ENCODE measurements around the gene SUN1.

SUN1 gene

DNA sequence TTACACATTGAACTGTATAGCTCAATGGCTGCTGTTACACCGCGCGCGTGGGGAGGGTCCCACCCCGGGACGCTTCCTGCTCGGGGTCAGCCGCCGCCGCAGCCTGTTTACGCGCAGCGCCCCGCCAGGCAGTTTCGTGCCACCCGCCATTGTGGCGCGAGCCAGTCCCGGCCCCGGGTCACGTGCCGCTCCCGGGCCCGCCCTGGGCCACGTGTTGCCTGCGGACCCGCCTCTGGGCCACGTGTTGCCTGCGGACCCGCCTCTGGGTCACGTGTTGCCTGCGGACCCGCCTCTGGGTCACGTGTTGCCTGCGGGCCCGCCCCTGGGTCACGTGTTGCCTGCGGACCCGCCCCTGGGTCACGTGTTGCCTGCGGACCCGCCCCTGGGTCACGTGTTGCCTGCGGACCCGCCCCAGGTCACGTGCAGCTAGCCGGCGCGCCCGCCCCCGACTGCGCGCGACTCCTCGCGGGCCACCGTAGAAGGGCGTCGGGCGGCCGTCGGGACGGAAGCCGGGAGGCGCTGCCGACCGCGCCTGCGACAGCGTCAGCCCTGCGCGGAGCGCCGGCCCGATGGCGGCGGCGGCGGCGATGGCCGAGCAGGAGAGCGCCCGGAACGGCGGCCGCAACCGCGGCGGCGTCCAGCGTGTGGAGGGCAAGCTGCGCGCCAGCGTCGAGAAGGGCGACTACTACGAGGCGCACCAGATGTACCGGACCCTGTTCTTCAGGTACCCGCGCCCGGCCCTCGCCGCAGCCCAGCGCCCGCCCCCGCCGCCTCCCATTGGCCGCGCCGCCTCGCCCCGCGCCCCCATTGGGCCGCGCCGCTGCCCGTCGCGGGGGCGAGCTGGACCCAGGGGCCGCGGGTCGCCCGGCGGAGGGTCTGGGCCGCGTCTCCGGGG is 44.0 kb downstream of the SUN1 start, which contains the start of gene GET4:
TSS of gene GET4 (plus strand) at position 478 of the 895 bp plus-strand sequence. CDS start at position 570, 92 bp downstream.
- TF ChIP-seq TAF1 (IDR thresholded peaks at IDR 0.05; ENCODE audit: borderline replicate concordance, insufficient read depth, low read length) (peak; percentile 63; the same call in 1 of the 2 replicates), SIN3A (IDR thresholded peaks at IDR 0.05; ENCODE audit: borderline replicate concordance, insufficient read depth, low read length) (0 out of 2 replicates have a peak, but pooled peaks have one; percentile 65), FOXP2 (optimal IDR thresholded peaks at IDR 0.05; ENCODE audit: borderline replicate concordance, extremely low read depth, extremely low read length, insufficient read depth) (peak; percentile 97), POLR2AphosphoS5 (IDR thresholded peaks at IDR 0.05; ENCODE audit: low read depth, low read length) (peak; percentile 61)
- TF ChIP-seq, protein P1, sequence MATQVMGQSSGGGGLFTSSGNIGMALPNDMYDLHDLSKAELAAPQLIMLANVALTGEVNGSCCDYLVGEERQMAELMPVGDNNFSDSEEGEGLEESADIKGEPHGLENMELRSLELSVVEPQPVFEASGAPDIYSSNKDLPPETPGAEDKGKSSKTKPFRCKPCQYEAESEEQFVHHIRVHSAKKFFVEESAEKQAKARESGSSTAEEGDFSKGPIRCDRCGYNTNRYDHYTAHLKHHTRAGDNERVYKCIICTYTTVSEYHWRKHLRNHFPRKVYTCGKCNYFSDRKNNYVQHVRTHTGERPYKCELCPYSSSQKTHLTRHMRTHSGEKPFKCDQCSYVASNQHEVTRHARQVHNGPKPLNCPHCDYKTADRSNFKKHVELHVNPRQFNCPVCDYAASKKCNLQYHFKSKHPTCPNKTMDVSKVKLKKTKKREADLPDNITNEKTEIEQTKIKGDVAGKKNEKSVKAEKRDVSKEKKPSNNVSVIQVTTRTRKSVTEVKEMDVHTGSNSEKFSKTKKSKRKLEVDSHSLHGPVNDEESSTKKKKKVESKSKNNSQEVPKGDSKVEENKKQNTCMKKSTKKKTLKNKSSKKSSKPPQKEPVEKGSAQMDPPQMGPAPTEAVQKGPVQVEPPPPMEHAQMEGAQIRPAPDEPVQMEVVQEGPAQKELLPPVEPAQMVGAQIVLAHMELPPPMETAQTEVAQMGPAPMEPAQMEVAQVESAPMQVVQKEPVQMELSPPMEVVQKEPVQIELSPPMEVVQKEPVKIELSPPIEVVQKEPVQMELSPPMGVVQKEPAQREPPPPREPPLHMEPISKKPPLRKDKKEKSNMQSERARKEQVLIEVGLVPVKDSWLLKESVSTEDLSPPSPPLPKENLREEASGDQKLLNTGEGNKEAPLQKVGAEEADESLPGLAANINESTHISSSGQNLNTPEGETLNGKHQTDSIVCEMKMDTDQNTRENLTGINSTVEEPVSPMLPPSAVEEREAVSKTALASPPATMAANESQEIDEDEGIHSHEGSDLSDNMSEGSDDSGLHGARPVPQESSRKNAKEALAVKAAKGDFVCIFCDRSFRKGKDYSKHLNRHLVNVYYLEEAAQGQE (IDR thresholded peaks at IDR 0.05; ENCODE audit: insufficient read depth in 1 of 2, low read depth in 2 of 2, low read length in 2 of 2): peak; percentile 22 to 25; a peak in 1 of 4 replicates

DNA sequence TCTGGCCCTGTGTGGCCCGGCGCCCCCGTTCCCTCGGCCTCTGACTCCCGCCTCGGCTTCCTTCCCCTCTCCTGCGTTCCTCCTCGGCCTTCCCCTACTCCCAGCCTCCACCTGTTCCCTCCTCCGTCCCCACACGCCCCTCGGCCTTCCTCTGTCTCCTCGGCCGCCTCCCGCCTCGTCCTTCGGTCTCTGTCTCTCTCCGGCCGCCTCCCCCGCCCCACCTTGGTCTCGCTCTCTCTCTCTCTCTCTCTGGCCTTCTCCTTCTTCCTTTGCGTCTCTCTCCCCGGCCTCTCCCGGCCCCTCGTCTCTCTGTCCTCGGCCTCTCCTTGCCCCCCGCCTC is 44.7 kb downstream of the SUN1 start:
- TF ChIP-seq FOXP2 (optimal IDR thresholded peaks at IDR 0.05; ENCODE audit: borderline replicate concordance, extremely low read depth, extremely low read length, insufficient read depth) (no peak), POLR2AphosphoS5 (IDR thresholded peaks at IDR 0.05; ENCODE audit: low read depth, low read length) (no peak), SIN3A (IDR thresholded peaks at IDR 0.05; ENCODE audit: borderline replicate concordance, insufficient read depth, low read length) (no peak), TAF1 (IDR thresholded peaks at IDR 0.05; ENCODE audit: borderline replicate concordance, insufficient read depth, low read length) (no peak)
- TF ChIP-seq, protein P1 (IDR thresholded peaks at IDR 0.05; ENCODE audit: insufficient read depth in 1 of 2, low read depth in 2 of 2, low read length in 2 of 2): no peak

DNA sequence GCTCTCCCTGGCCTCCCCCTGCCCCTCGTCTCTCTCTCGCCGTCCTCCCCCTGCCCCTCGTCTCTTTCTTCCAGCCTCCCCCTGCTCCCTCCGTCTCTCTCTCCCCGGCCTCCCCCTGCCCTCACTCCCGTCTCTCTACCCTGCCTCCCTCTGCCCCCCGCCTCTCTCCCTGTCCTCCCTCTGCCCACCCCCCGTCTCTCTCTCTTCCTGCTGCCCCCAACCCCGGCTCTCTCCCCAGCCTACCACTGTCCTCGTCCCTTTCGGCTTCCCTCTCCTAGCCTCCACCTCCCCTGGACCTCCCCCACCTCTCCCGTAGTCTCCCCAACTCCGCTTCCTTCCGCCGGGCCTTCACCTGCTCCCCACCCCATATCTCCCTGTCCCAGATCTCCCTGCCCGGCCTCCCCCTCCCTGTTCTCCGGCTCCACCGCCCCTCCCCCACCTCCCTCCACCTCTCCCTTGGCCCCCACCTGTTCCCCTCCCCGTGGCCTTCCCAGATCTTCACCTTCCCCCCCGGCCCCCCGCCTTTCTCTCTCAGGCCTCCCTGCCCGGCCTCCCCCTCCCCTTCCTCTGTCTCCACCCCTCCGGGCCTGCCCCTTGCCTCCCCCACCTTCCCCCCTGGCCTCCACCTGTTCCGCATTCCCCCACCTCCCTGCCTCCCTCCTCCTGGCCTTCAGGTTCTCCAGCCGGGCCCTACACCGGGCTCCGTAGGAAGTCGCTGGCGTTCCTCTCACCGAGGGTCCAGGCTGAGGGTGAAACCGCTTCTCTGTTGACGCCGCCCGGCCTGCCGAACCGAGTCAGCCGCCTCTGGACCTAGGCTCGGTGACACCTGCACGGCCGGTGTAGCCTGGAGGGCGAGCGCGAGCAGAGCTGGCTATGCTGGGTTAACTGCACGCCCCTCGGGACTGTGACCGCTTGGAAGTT is 45.3 kb downstream of the SUN1 start:
- TF ChIP-seq, protein P1 (IDR thresholded peaks at IDR 0.05; ENCODE audit: insufficient read depth in 1 of 2, low read depth in 2 of 2, low read length in 2 of 2): no peak
- TF ChIP-seq SIN3A (IDR thresholded peaks at IDR 0.05; ENCODE audit: borderline replicate concordance, insufficient read depth, low read length): no peak
- no peak for TF ChIP-seq FOXP2 (optimal IDR thresholded peaks at IDR 0.05; ENCODE audit: borderline replicate concordance, extremely low read depth, extremely low read length, insufficient read depth)
- TF ChIP-seq POLR2AphosphoS5 (IDR thresholded peaks at IDR 0.05; ENCODE audit: low read depth, low read length): no peak
- TF ChIP-seq TAF1 (IDR thresholded peaks at IDR 0.05; ENCODE audit: borderline replicate concordance, insufficient read depth, low read length): no peak

DNA sequence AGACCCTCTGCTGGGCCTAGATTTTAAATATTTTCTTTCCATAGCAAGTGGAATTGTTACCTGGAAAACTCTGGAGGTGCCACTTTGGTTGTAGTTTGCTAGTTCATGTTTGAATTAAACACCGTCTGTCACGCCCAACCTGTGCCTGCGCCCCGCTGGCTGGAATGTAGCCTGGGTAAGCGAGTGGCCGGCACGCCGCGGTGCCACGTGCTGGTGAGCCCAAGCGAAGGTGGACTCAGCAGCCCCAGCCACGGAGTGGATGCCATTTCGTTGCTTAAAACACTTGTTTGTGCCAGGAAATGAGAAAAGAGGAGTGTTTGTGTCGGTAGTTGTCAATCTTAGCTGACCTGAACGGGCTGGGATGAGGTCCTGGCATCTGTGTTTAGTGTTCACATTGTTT is 46.8 kb downstream of the SUN1 start:
- TF ChIP-seq TAF1 (IDR thresholded peaks at IDR 0.05; ENCODE audit: borderline replicate concordance, insufficient read depth, low read length) (no peak), SIN3A (IDR thresholded peaks at IDR 0.05; ENCODE audit: borderline replicate concordance, insufficient read depth, low read length) (no peak), FOXP2 (optimal IDR thresholded peaks at IDR 0.05; ENCODE audit: borderline replicate concordance, extremely low read depth, extremely low read length, insufficient read depth) (no peak), POLR2AphosphoS5 (IDR thresholded peaks at IDR 0.05; ENCODE audit: low read depth, low read length) (no peak)

DNA sequence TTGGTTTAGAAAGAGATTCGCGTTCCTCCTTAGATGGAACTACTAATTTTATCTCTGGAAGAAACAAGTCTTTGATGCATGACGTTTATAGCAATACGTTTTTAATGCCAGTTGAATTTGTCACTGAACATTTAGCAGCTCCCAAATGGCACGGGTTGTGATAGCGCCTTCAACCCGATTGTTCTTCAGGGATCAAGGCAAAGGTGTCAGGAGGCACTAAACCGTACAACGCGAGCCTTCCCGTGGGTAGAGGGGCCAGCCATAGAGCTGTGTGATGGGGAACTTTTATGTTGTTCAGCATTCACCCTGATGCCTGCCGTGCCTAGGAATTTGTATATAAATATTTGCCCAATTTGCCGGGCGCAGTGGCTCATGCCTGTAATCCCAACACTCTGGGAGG is 47.4 kb downstream of the SUN1 start:
- TF ChIP-seq, protein P1 (IDR thresholded peaks at IDR 0.05; ENCODE audit: insufficient read depth in 1 of 2, low read depth in 2 of 2, low read length in 2 of 2): no peak
- no peak for TF ChIP-seq TAF1 (IDR thresholded peaks at IDR 0.05; ENCODE audit: borderline replicate concordance, insufficient read depth, low read length)
- TF ChIP-seq FOXP2 (optimal IDR thresholded peaks at IDR 0.05; ENCODE audit: borderline replicate concordance, extremely low read depth, extremely low read length, insufficient read depth): no peak
- no peak for TF ChIP-seq SIN3A (IDR thresholded peaks at IDR 0.05; ENCODE audit: borderline replicate concordance, insufficient read depth, low read length)
- TF ChIP-seq POLR2AphosphoS5 (IDR thresholded peaks at IDR 0.05; ENCODE audit: low read depth, low read length): no peak

Measured in PFSK-1 (cell line).